Loucy (cell line): ENCODE measurements around the gene SGO2.

Experiments
- H2AFZ ChIP-seq: fragments of 200-600 bp; sonication (generic); 2 replicates; pipeline ENCODE4 v1.6.0; 2016; ENCODE audit warnings: antibody characterized with exemption, mild to moderate bottlenecking, low read length, moderate library complexity
- H3F3A ChIP-seq: fragments of 200-600 bp; 2 replicates; pipeline ENCODE4 v1.6.0; 2016; ENCODE audit warnings: antibody characterized with exemption, low read depth, mild to moderate bottlenecking
- H3K27me3 ChIP-seq: fragments of 200-600 bp; sonication (generic); 2 replicates; pipeline ENCODE4 v1.6.1; 2014; ENCODE audit warnings: low read length, mild to moderate bottlenecking; ENCODE audit not compliant: insufficient read depth, poor library complexity, severe bottlenecking
- H3K36me3 ChIP-seq: fragments of 200-600 bp; sonication (generic); 2 replicates; pipeline ENCODE4 v1.6.1; 2016; ENCODE audit warnings: low read length; ENCODE audit not compliant: insufficient read depth
- H3K4me1 ChIP-seq: fragments of 200-600 bp; sonication (generic); 2 replicates; pipeline ENCODE4 v1.5.1; 2014; ENCODE audit warnings: low read length, mild to moderate bottlenecking; ENCODE audit not compliant: insufficient read depth, poor library complexity, severe bottlenecking
- H3K4me2 ChIP-seq: fragments of 200-600 bp; sonication (generic); 2 replicates; pipeline ENCODE4 v1.6.0; 2014; ENCODE audit warnings: antibody characterized with exemption, low read length, low read depth, mild to moderate bottlenecking; ENCODE audit not compliant: poor library complexity, severe bottlenecking
- H3K4me3 ChIP-seq: fragments of 200-600 bp; sonication (generic); 2 replicates; pipeline ENCODE4 v1.5.1; 2014; ENCODE audit warnings: low read length, mild to moderate bottlenecking, mixed read lengths; ENCODE audit not compliant: poor library complexity, severe bottlenecking
- H3K79me2 ChIP-seq: fragments of 200-600 bp; sonication (generic); 2 replicates; pipeline ENCODE4 v1.6.1; 2014; ENCODE audit warnings: low read length; ENCODE audit not compliant: insufficient read depth
- H3K9ac ChIP-seq: fragments of 200-600 bp; sonication (generic); 2 replicates; pipeline ENCODE4 v1.6.0; 2014; ENCODE audit warnings: mild to moderate bottlenecking, low read depth, low read length, moderate library complexity; ENCODE audit not compliant: poor library complexity, severe bottlenecking
- H3K9me2 ChIP-seq: fragments of 200-600 bp; sonication (generic); replicated peaks from 2 replicates; pipeline ENCODE4 v1.6.1; 2016; ENCODE audit warnings: low read depth, low read length, mixed read lengths
- H3K9me3 ChIP-seq: fragments of 200-600 bp; sonication (generic); 2 replicates; pipeline ENCODE4 v1.6.1; 2014; ENCODE audit warnings: mild to moderate bottlenecking, antibody characterized with exemption, low read length, low read depth; ENCODE audit not compliant: insufficient read depth
- H4K20me1 ChIP-seq: fragments of 200-600 bp; sonication (generic); 2 replicates; pipeline ENCODE4 v1.6.0; 2014; ENCODE audit warnings: antibody characterized with exemption, low read length, mild to moderate bottlenecking; ENCODE audit not compliant: insufficient read depth, poor library complexity, severe bottlenecking
- CTCF ChIP-seq: fragments of 200-600 bp; sonication (generic); conservative IDR thresholded peaks from 2 replicates; pipeline ENCODE4 v1.5.1; 2014; ENCODE audit warnings: mild to moderate bottlenecking, antibody characterized with exemption, low read length
- EZH2phosphoT487 ChIP-seq: fragments of 200-600 bp; IDR thresholded peaks from 2 replicates; pipeline ENCODE4 v1.6.1; 2018; ENCODE audit warnings: antibody characterized with exemption, mild to moderate bottlenecking, moderate library complexity, borderline replicate concordance

Gene SGO2

GRCh38 chr2:200507179-200507578 is 18.8 kb upstream of the SGO2 start:
- no peak overlapping the region for H3K4me2 ChIP-seq
- no peak overlapping the region for H3K4me3 ChIP-seq
- no peaks in the 10 kb centered on the region for H3K9me3 ChIP-seq
- peaks cover 19% of the 10 kb centered on the region for H3K4me1 ChIP-seq
- H3K9me2 ChIP-seq = no peaks in the 10 kb centered on the region
- TF ChIP-seq EZH2phosphoT487 (no peak), CTCF (no peak)
- no peaks in the 10 kb centered on the region for H3K36me3 ChIP-seq
- H3K9ac ChIP-seq = no peak overlapping the region
- H3K79me2 ChIP-seq = peaks cover 15% of the 10 kb centered on the region
- no peaks in the 10 kb centered on the region for H3F3A ChIP-seq
- peaks cover 12% of the 10 kb centered on the region for H3K27me3 ChIP-seq
- no peak overlapping the region for H2AFZ ChIP-seq
- H4K20me1 ChIP-seq = no peaks in the 10 kb centered on the region

GRCh38 chr2:200509235-200509611 is 16.8 kb upstream of the SGO2 start:
- Histone ChIP-seq H3K27me3 (peaks cover 30% of the 10 kb centered on the region), H3K4me2 (peak overlapping the region; percentile 94), H2AFZ (peak overlapping the region; percentile 39), H3K9me3 (no peaks in the 10 kb centered on the region), H3K79me2 (peaks cover 15% of the 10 kb centered on the region), H3K4me1 (peaks cover 19% of the 10 kb centered on the region), H3K36me3 (no peaks in the 10 kb centered on the region), H3K4me3 (peak overlapping the region; percentile 86), H3K9me2 (no peaks in the 10 kb centered on the region), H4K20me1 (no peaks in the 10 kb centered on the region), H3F3A (no peaks in the 10 kb centered on the region), H3K9ac (peak overlapping the region; percentile 93)
- no peak for TF ChIP-seq CTCF
- no peak for TF ChIP-seq EZH2phosphoT487

- Histone ChIP-seq H3K9ac (peak within 1 kb of the TSS; percentile 93), H3K4me2 (peak within 1 kb of the TSS; percentile 94), H3F3A (no peaks in the 10 kb centered on the region), H3K9me2 (no peaks in the 10 kb centered on the region), H2AFZ (peak within 1 kb of the TSS; percentile 93), H3K27me3 (peaks cover 30% of the 10 kb centered on the region), H4K20me1 (no peaks in the 10 kb centered on the region), H3K9me3 (no peaks in the 10 kb centered on the region), H3K79me2 (peaks cover 15% of the 10 kb centered on the region), H3K36me3 (no peaks in the 10 kb centered on the region), H3K4me3 (peak within 1 kb of the TSS; percentile 86), H3K4me1 (peaks cover 22% of the 10 kb centered on the region)
- TF ChIP-seq EZH2phosphoT487 (no peak), CTCF (peak; percentile 64)
These were observed 16.2 kb upstream of the SGO2 start, which contains the start of gene KCTD18 for GRCh38 chr2:200509612-200510433. Gene KCTD18, minus strand, starts transcription at chr2:200510068. Its CDS starts 3,052 bp downstream, at chr2:200507016.
